IMR-90 (cell line): Measurements from ENCODE around the gene IFI44L. TPM values are rescaled to one million over a fixed set of nuclear protein-coding genes. Genes with fewer than 3 reads are reported as not detected.

Experiments
- ATAC-seq: fragments of 200-7000 bp; cut with Tn5 transposase; 2 replicates; pipeline ENCODE4 v1.9.1; 2020; ENCODE audit warnings: low read depth, mild to moderate bottlenecking, moderate library complexity
- BruUV-seq: library from RNA; stranded (reverse); fragments of 400-500 nt; replicated peaks from 2 replicates; lab custom pipeline; 2021; lab: Mats Ljungman, UMichigan
- CTCF ChIA-PET: fragments of 300-600 bp; formaldehyde crosslinking; extraction: SDS; loops from one replicate; lab custom pipeline; 2021; ENCODE audit warnings: antibody characterized with exemption; lab: Yijun Ruan, JAX
- POLR2A ChIA-PET: fragments of 300-600 bp; sonication (Branson Sonifier 250); formaldehyde crosslinking; loops from one replicate; lab custom pipeline; 2022; ENCODE audit warnings: antibody characterized with exemption; ENCODE audit not compliant: unreplicated experiment; lab: Charles Lee
- DNase-seq: peaks from one replicate; pipeline ENCODE4 v3.0.0; 2013
- H2AFZ ChIP-seq: replicated peaks from 2 replicates; pipeline ENCODE3; 2013; ENCODE audit warnings: low read length, mild to moderate bottlenecking; ENCODE audit not compliant: poor library complexity
- H2AK5ac ChIP-seq: 2 replicates; pipeline ENCODE4 v1.6.1; 2013; ENCODE audit warnings: low read depth, low read length, inconsistent platforms
- H2AK9ac ChIP-seq: replicated peaks from 2 replicates; pipeline ENCODE3; 2013; ENCODE audit warnings: mild to moderate bottlenecking, low read depth, low read length, moderate library complexity; ENCODE audit not compliant: poor library complexity
- H2BK120ac ChIP-seq: 2 replicates; pipeline ENCODE4 v1.6.1; 2013; ENCODE audit warnings: low read depth, low read length, inconsistent platforms
- H2BK15ac ChIP-seq: 3 replicates; pipeline ENCODE4 v1.6.1; 2013; ENCODE audit warnings: low read depth, low read length, inconsistent platforms
- H2BK20ac ChIP-seq: 2 replicates; pipeline ENCODE4 v1.6.1; 2013; ENCODE audit warnings: low read depth, mild to moderate bottlenecking, inconsistent platforms, low read length, moderate library complexity
- H2BK5ac ChIP-seq: 2 replicates; pipeline ENCODE4 v1.6.1; 2013; ENCODE audit warnings: mild to moderate bottlenecking, low read depth, low read length, inconsistent platforms; ENCODE audit not compliant: poor library complexity, severe bottlenecking
- H3K14ac ChIP-seq: replicated peaks from 2 replicates; pipeline ENCODE4 v1.6.1; 2013; ENCODE audit warnings: low read depth, low read length, inconsistent platforms
- H3K18ac ChIP-seq: 2 replicates; pipeline ENCODE4 v1.6.1; 2013; ENCODE audit warnings: low read depth, low read length, control low read depth
- H3K23ac ChIP-seq: 2 replicates; pipeline ENCODE4 v1.6.1; 2013; ENCODE audit warnings: low read depth, low read length, inconsistent platforms
- H3K27ac ChIP-seq: 2 replicates; pipeline ENCODE4 v1.5.1; 2013; ENCODE audit warnings: mild to moderate bottlenecking, control low read depth, low read length; ENCODE audit not compliant: insufficient read depth
- H3K27me3 ChIP-seq: 2 replicates; pipeline ENCODE4 v1.6.1; 2013; ENCODE audit warnings: low read length; ENCODE audit not compliant: control insufficient read depth, insufficient read depth
- H3K36me3 ChIP-seq: 2 replicates; pipeline ENCODE4 v1.6.1; 2013; ENCODE audit warnings: low read length, mixed read lengths; ENCODE audit not compliant: control insufficient read depth, insufficient read depth
- H3K4ac ChIP-seq: 2 replicates; pipeline ENCODE4 v1.6.1; 2013; ENCODE audit warnings: low read depth, low read length, inconsistent platforms
- H3K4me1 ChIP-seq: 2 replicates; pipeline ENCODE4 v1.6.1; 2013; ENCODE audit warnings: low read length, mixed read lengths; ENCODE audit not compliant: control insufficient read depth, insufficient read depth
- H3K4me2 ChIP-seq: 2 replicates; pipeline ENCODE4 v1.6.1; 2013; ENCODE audit warnings: low read depth, mild to moderate bottlenecking, control low read depth, low read length, moderate library complexity
- H3K4me3 ChIP-seq: 2 replicates; pipeline ENCODE4 v1.5.1; 2013; ENCODE audit warnings: low read depth, mild to moderate bottlenecking, control low read depth, low read length, moderate library complexity; ENCODE audit not compliant: insufficient read depth
- H3K56ac ChIP-seq: 2 replicates; pipeline ENCODE4 v1.6.1; 2013; ENCODE audit warnings: low read length, inconsistent platforms; ENCODE audit not compliant: insufficient read depth; ENCODE audit errors: extremely low read depth
- H3K79me1 ChIP-seq, 2 experiments: 2 replicates each; pipeline ENCODE4 v1.6.1; 2013; ENCODE audit warnings: low read length in 2 of 2, inconsistent platforms in 1 of 2, low read depth in 1 of 2
- H3K9ac ChIP-seq: 2 replicates; pipeline ENCODE4 v1.6.1; 2013; ENCODE audit warnings: low read depth, low read length, control low read depth
- H3K9me1 ChIP-seq: 2 replicates; pipeline ENCODE4 v1.6.1; 2013; ENCODE audit warnings: low read length, inconsistent platforms; ENCODE audit not compliant: insufficient read depth
- H3K9me3 ChIP-seq: 2 replicates; pipeline ENCODE4 v1.6.1; 2013; ENCODE audit warnings: low read length; ENCODE audit not compliant: control insufficient read depth, insufficient read depth
- H4K20me1 ChIP-seq: 2 replicates; pipeline ENCODE4 v1.6.1; 2013; ENCODE audit warnings: low read length, inconsistent platforms; ENCODE audit not compliant: insufficient read depth
- H4K5ac ChIP-seq: 2 replicates; pipeline ENCODE4 v1.6.1; 2013; ENCODE audit warnings: mild to moderate bottlenecking, low read depth, low read length, control low read depth
- H4K8ac ChIP-seq, 2 experiments: 2 replicates each; pipeline ENCODE4 v1.6.1; 2013; ENCODE audit warnings: low read depth in 2 of 2, low read length in 2 of 2, control low read depth in 1 of 2, inconsistent platforms in 1 of 2
- H4K91ac ChIP-seq: 2 replicates; pipeline ENCODE4 v1.6.1; 2013; ENCODE audit warnings: low read depth, low read length, inconsistent platforms; ENCODE audit not compliant: insufficient read depth
- BHLHE40 ChIP-seq: fragments of 150-350 bp; IDR thresholded peaks from 2 replicates; pipeline ENCODE4 v1.6.1; 2016; ENCODE audit warnings: mild to moderate bottlenecking, low read depth, low read length
- CHD1 ChIP-seq: IDR thresholded peaks from 2 replicates; pipeline ENCODE4 v1.6.1; 2012; ENCODE audit warnings: low read depth, low read length, improper control_type of control experiment
- CTCF ChIP-seq: conservative IDR thresholded peaks from 2 replicates; pipeline ENCODE4 v1.5.1; 2012; ENCODE audit warnings: mild to moderate bottlenecking, low read depth, low read length, improper control_type of control experiment
- ELK1 ChIP-seq: fragments of 150-350 bp; IDR thresholded peaks from 2 replicates; pipeline ENCODE4 v1.6.1; 2016; ENCODE audit warnings: low read depth, mild to moderate bottlenecking, low read length, moderate library complexity, borderline replicate concordance
- FOS ChIP-seq: fragments of 150-350 bp; IDR thresholded peaks from 2 replicates; pipeline ENCODE4 v1.6.1; 2016; ENCODE audit warnings: low read depth, low read length
- MAFK ChIP-seq: IDR thresholded peaks from 2 replicates; pipeline ENCODE4 v1.6.1; 2012; ENCODE audit warnings: low read depth, low read length, improper control_type of control experiment
- NFE2L2 ChIP-seq: fragments of 150-350 bp; IDR thresholded peaks from 2 replicates; pipeline ENCODE4 v1.6.1; 2016; ENCODE audit warnings: low read depth, mild to moderate bottlenecking, low read length
- RAD21 ChIP-seq: IDR thresholded peaks from 2 replicates; pipeline ENCODE4 v1.6.1; 2012; ENCODE audit warnings: low read length, improper control_type of control experiment
- RCOR1 ChIP-seq: IDR thresholded peaks from 2 replicates; pipeline ENCODE4 v1.6.1; 2012; ENCODE audit warnings: mild to moderate bottlenecking, low read length, improper control_type of control experiment; ENCODE audit not compliant: insufficient replicate concordance
- RFX5 ChIP-seq: IDR thresholded peaks from 2 replicates; pipeline ENCODE4 v1.8.0; 2012; ENCODE audit warnings: low read depth, mild to moderate bottlenecking, low read length, moderate library complexity
- USF2 ChIP-seq: fragments of 150-350 bp; IDR thresholded peaks from 2 replicates; pipeline ENCODE4 v1.6.1; 2017; ENCODE audit warnings: mild to moderate bottlenecking, antibody characterized with exemption, low read length, low read depth
- WGBS, 2 experiments: methylation state at CpG; one replicate each; pipeline versions ENCODE4 v1.1.5 to v1.1.7; 2013; ENCODE audit warnings: missing lambda C conversion rate in 2 of 2; ENCODE audit not compliant: insufficient read length in 1 of 2; ENCODE audit errors: extremely low coverage in 2 of 2; 5-methylcytosine and 5-hydroxymethylcytosine counted together
- dilution Hi-C: fragments of 300-500 bp; cut with HindIII; formaldehyde crosslinking; loops from one replicate; pipeline ENCODE4 v1.14.3; 2018; ENCODE audit warnings: low sequenced_read_pairs; ENCODE audit not compliant: unreplicated experiment
- in situ Hi-C: fragments of 300-500 bp; cut with MboI; formaldehyde crosslinking; loops from 3 replicates; pipeline ENCODE4 v1.14.3; 2019; ENCODE audit warnings: low sequenced_read_pairs, inconsistent platforms, mixed read lengths
- intact Hi-C: fragments of 100-400 bp; cut with micrococcal nuclease; formaldehyde crosslinking; loops from 2 replicates; pipeline ENCODE4 v1.10.0; 2022
- polyA plus RNA-seq, 3 experiments: library from polyadenylated mRNA; depleted of rRNA; stranded (reverse); fragments of >200 nt; gene quantifications; 2 replicates each; pipeline ENCODE4 v1.2.3, GENCODE V29; 2012; ENCODE audit warnings: low replicate concordance in 1 of 3
- total RNA-seq: library from RNA; depleted of rRNA; stranded (reverse); fragments of >200 nt; gene quantifications from 2 replicates; pipeline ENCODE4 v1.2.3, GENCODE V29; 2012

The IFI44L gene
- total and polyA plus RNA-seq, 2 of the 4 experiments (the other 2 are of a cell fraction): 0.18 to 0.19 TPM

- no peak for ATAC-seq
- no peak for DNase-seq
- Histone ChIP-seq H3K9me1 (no peaks in the 10 kb centered on the region), H3K27me3 (no peaks in the 10 kb centered on the region; the same call in 1 of the 2 replicates), H3K14ac (no peak overlapping the region), H3K36me3 (no peaks in the 10 kb centered on the region), H2BK20ac (no peak overlapping the region), H2AK5ac (no peak overlapping the region), H4K20me1 (no peaks in the 10 kb centered on the region), H2AFZ (no peak overlapping the region), H4K91ac (no peak overlapping the region), H3K18ac (no peak overlapping the region), H3K4me3 (no peak overlapping the region), H4K5ac (no peak overlapping the region), H2BK120ac (no peak overlapping the region), H3K4ac (no peak overlapping the region), H3K9ac (no peak overlapping the region), H2BK5ac (no peak overlapping the region), H3K23ac (no peak overlapping the region), H3K79me1 (no peaks in the 10 kb centered on the region), H2AK9ac (no peak overlapping the region), H3K56ac (no peak overlapping the region), H3K9me3 (no peaks in the 10 kb centered on the region), H4K8ac (no peak overlapping the region), H3K4me2 (no peak overlapping the region), H2BK15ac (no peak overlapping the region), H3K27ac (no peak overlapping the region), H3K4me1 (no peaks in the 10 kb centered on the region)
- intact Hi-C loops (no loop called here), in situ Hi-C loops (loop anchor here (5.0 kb wide), 1 partner anchor 536 kb away; no protein-coding TSS in a partner anchor), dilution Hi-C loops (no loop called here)
- no CpG with 5 or more reads among the region's 1 CpG for WGBS, 2 experiments
- POLR2A ChIA-PET: no interaction called here
- no TSS peak for BruUV-seq
- TF ChIP-seq NFE2L2 (no peak), CTCF (no peak), CHD1 (no peak), RFX5 (no peak), RCOR1 (no peak), FOS (no peak), BHLHE40 (no peak), ELK1 (no peak), USF2 (no peak), RAD21 (no peak), MAFK (no peak)
- CTCF ChIA-PET: interaction anchor here (2.9 kb wide), 1 partner anchor 50 kb away, joined by 12 read pairs; no protein-coding TSS in a partner anchor
These were observed 47.7 kb downstream of the IFI44L start for GRCh38 chr1:78667939-78668338.
